ENCODE measurements around the gene RFLNA.

DNA sequence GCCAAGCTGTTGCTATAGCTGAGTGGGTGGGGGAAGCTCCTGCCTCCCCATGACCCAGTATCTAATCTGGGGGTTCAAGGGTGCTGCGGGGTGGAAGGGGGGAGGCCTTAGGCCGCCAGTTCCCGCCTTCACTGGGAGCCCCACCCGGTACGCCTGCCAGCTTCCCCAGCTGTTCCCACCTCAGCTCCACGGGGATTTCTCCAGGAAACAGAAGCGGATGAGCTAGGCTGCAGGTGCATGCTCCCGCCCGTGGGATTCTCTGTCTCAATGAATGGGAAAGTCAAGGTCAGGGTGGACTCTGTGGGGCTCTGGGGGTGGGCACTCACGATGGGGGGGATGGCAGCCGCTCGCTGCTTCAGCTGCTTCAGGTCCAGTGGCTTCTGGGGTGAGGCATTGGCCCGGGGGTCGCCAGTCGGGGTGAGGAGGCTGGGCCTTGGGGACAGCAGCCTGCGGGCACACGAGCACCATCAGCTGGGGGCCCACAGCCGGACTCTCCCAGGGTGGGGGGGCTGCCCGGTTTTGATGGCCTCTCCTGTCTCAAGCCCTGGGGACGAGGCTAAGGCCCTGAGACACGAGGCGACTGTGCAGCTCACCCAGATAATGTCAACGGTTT is 68.6 kb downstream of the RFLNA start:
- TF ChIP-seq, protein P1, sequence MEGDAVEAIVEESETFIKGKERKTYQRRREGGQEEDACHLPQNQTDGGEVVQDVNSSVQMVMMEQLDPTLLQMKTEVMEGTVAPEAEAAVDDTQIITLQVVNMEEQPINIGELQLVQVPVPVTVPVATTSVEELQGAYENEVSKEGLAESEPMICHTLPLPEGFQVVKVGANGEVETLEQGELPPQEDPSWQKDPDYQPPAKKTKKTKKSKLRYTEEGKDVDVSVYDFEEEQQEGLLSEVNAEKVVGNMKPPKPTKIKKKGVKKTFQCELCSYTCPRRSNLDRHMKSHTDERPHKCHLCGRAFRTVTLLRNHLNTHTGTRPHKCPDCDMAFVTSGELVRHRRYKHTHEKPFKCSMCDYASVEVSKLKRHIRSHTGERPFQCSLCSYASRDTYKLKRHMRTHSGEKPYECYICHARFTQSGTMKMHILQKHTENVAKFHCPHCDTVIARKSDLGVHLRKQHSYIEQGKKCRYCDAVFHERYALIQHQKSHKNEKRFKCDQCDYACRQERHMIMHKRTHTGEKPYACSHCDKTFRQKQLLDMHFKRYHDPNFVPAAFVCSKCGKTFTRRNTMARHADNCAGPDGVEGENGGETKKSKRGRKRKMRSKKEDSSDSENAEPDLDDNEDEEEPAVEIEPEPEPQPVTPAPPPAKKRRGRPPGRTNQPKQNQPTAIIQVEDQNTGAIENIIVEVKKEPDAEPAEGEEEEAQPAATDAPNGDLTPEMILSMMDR (IDR thresholded peaks at IDR 0.05) = no peak
- no peak for TF ChIP-seq POLR2A (IDR thresholded peaks at IDR 0.05; ENCODE audit: low read depth)

All from esophagus muscularis mucosa (tissue), 3 donors.